Adrenal gland (tissue), 12 donors: ENCODE results near the gene USB1. TPM values are rescaled to one million over a fixed set of nuclear protein-coding genes. Genes with fewer than 3 reads are reported as not detected.

ENCODE experiments used
- DNase-seq, 7 donors: peaks; one replicate each; pipeline ENCODE4 v3.0.0-alpha.2; 2019 to 2020
- H3K27ac ChIP-seq, 5 donors: fragments of 200-600 bp; sonication (generic) in 4 of 5; 1 replicate in 3 of 5; 2 replicates in 2 of 5; pipeline versions ENCODE4 v1.5.1 to v1.8.0; 2016 to 2020; ENCODE audit warnings: mild to moderate bottlenecking in 1 of 5
- H3K27me3 ChIP-seq: fragments of 200-600 bp; 2 replicates; pipeline ENCODE4 v1.8.0; 2021
- H3K36me3 ChIP-seq, 2 donors: fragments of 200-600 bp; replicated peaks in 1 of 2; 1 replicate in 1 of 2; 2 replicates in 1 of 2; pipeline versions ENCODE4 v1.5.1 to v1.8.0; 2018 to 2022
- H3K4me1 ChIP-seq, 2 donors: fragments of 200-600 bp; replicated peaks in 1 of 2; 1 replicate in 1 of 2; 2 replicates in 1 of 2; pipeline versions ENCODE4 v1.5.1 to v1.8.0; 2018 to 2021
- H3K4me3 ChIP-seq, 4 donors: fragments of 200-600 bp; sonication (generic) in 3 of 4; one replicate each; pipeline ENCODE4 v1.5.1; 2016 to 2018
- H3K9me3 ChIP-seq, 3 donors: fragments of 200-600 bp; sonication (generic) in 1 of 3; replicated peaks in 1 of 3; 1 replicate in 2 of 3; 2 replicates in 1 of 3; pipeline versions ENCODE4 v1.5.1 to v1.8.0; 2016 to 2021
- CTCF ChIP-seq, 6 experiments: fragments of 450-650 bp in 4 of 6; fragments of 200-600 bp in 2 of 6; sonication (generic) in 1 of 6; IDR thresholded peaks; 1 replicate in 5 of 6; 2 replicates in 1 of 6; pipeline versions ENCODE4 v1.5.1 to v1.8.0; 2016 to 2021; ENCODE audit warnings: antibody characterized with exemption in 6 of 6, mild to moderate bottlenecking in 2 of 6, moderate library complexity in 1 of 6
- POLR2A ChIP-seq, 2 donors: fragments of 450-650 bp; IDR thresholded peaks; one replicate each; pipeline ENCODE4 v1.6.1; 2017; ENCODE audit warnings: antibody characterized with exemption in 2 of 2, mild to moderate bottlenecking in 2 of 2, moderate library complexity in 1 of 2
- WGBS, 4 donors: extraction: QIAGEN DNeasy Blood & Tissue Kit in 2 of 4; methylation state at CpG; one replicate each; pipeline versions ENCODE4 v1.1.5 to v1.1.7; 2013 to 2017; 5-methylcytosine and 5-hydroxymethylcytosine counted together
- intact Hi-C, 2 donors: fragments of 100-400 bp; cut with DNase I; formaldehyde crosslinking; loops; one replicate each; pipeline versions ENCODE4 v1.14.1 to v1.15.0; 2022 to 2023
- polyA plus RNA-seq, 3 donors: library from polyadenylated mRNA; stranded (reverse); fragments of 200-250 nt in 2 of 3; fragments of 350-450 nt in 1 of 3; fragmentation: Illumina TruSeq in 1 of 3; extraction: RNeasy Lipid Tissue Mini Kit (QIAGEN cat#74804) in 1 of 3; gene quantifications; one replicate each; pipeline ENCODE4 v1.2.3, GENCODE V29; 2013 to 2014
- total RNA-seq, 9 donors: library from RNA; depleted of rRNA in 4 of 9; stranded (reverse); fragments of >200 nt in 4 of 9; fragments of 120-200 nt in 1 of 9; fragmentation: NEBNext Ultra II Directional in 1 of 9; extraction: Animal tissue kit (Norgen Biotek cat#: 25700) in 1 of 9; gene quantifications; one replicate each; pipeline versions ENCODE4 v1.1.0 to v1.2.4, GENCODE V29; 2013 to 2023
- donor health status: healthy with polysubstance abuse.
- donor health status: Bipolar disorder and iron deficiency.
- donor health status: DM: yes; HTN: yes; CAD: no.
- donor health status: DM: no; HTN: no; CAD: no.
- donor health status: DM: no; HTN: no; CAD: no.
- donor health status: DM: yes; HTN: yes; CAD: no.

Gene USB1
- total and polyA plus RNA-seq, 12 donors: 26.9 to 273 (median 48.3) TPM

- Histone ChIP-seq H3K27me3 (no peaks in the 10 kb centered on the region), H3K4me3 (peak overlapping the region in 2 of 4 donors; percentile 5 to 72), H3K9me3 (no peaks in the 10 kb centered on the region), H3K4me1 (peaks cover 27 to 53% of the 10 kb centered on the region in 2 donors), H3K36me3 (no peaks in the 10 kb centered on the region), H3K27ac (peak overlapping the region in 2 of 5 donors; percentile 1 to 80)
- WGBS, 4 donors: 6 to 8% (median 7%) methylated on average over 30 to 57 of the region's 57 CpGs
- peak in 6 of 7 donors; percentile 41 to 71 (median 60) for DNase-seq
- peak in 1 of 2 donors; percentile 9 for TF ChIP-seq POLR2A (IDR thresholded peaks at IDR 0.05)
- TF ChIP-seq CTCF (IDR thresholded peaks at IDR 0.05): no peak
- intact Hi-C loops: loop anchor here (5.0 to 10.0 kb wide), 3 partner anchors 98 to 280 kb away; partner anchors contain the start of gene CSNK2A2 (in 1 of the 2)
Observed at GRCh38 chr16:58024486-58025350, 23.5 kb downstream of the USB1 start.

- 0 to 1% (median 1%) methylated on average over 13 to 90 of the region's 90 CpGs for WGBS, 4 donors
- TF ChIP-seq CTCF (IDR thresholded peaks at IDR 0.05) (no peak), POLR2A (IDR thresholded peaks at IDR 0.05) (peak in 1 of 2 donors; percentile 37)
- Histone ChIP-seq H3K4me3 (peak within 1 kb of the TSS in 2 of 4 donors; percentile 21 to 72), H3K4me1 (peaks cover 27 to 53% of the 10 kb centered on the region in 2 donors), H3K36me3 (no peaks in the 10 kb centered on the region), H3K9me3 (no peaks in the 10 kb centered on the region), H3K27ac (peak within 1 kb of the TSS in 4 of 5 donors; percentile 31 to 80 (median 60)), H3K27me3 (no peaks in the 10 kb centered on the region)
- DNase-seq: peak; percentile 56 to 79 (median 69)
- intact Hi-C loops: loop anchor here (5.0 to 10.0 kb wide), 3 partner anchors 97 to 279 kb away; partner anchors contain the start of gene CSNK2A2 (in 1 of the 2)
Observed at GRCh38 chr16:58025351-58026138, 24.3 kb downstream of the USB1 start, which contains the start of gene MMP15. Gene MMP15, plus strand, starts transcription at chr16:58025754. Its CDS starts 597 bp downstream, at chr16:58026351.

- 0 to 1% (median 0%) methylated on average over 3 to 65 of the region's 65 CpGs for WGBS, 4 donors
- TF ChIP-seq CTCF (IDR thresholded peaks at IDR 0.05): peak in 1 of 6 experiments; percentile 18
- no peak for TF ChIP-seq POLR2A (IDR thresholded peaks at IDR 0.05)
- DNase-seq: peak; percentile 53 to 71 (median 68)
- peaks cover 27 to 57% of the 10 kb centered on the region in 2 donors for H3K4me1 ChIP-seq
- peak overlapping the region in 4 of 5 donors; percentile 31 to 80 (median 60) for H3K27ac ChIP-seq
- intact Hi-C loops: loop anchor here (5.0 to 10.0 kb wide), 3 partner anchors 96 to 279 kb away; partner anchors contain the start of gene CSNK2A2 (in 1 of the 2)
- no peaks in the 10 kb centered on the region for H3K36me3 ChIP-seq
- H3K27me3 ChIP-seq: no peaks in the 10 kb centered on the region
- no peaks in the 10 kb centered on the region for H3K9me3 ChIP-seq
- H3K4me3 ChIP-seq: peak overlapping the region in 2 of 4 donors; percentile 21 to 72
Observed at GRCh38 chr16:58026139-58026704, 25.0 kb downstream of the USB1 start.
